Right forelimb (tissue), 1 donor: ENCODE data around the gene COL4A5.
"Not testable (repeated sequence)": the region's sequence is repeated elsewhere in the genome, so short reads cannot be mapped to it uniquely, and the experiment has no call there.

Experiments
- DNase-seq: peaks from one replicate; pipeline ENCODE4 v3.0.0-alpha.2; 2018

Gene COL4A5

DNA sequence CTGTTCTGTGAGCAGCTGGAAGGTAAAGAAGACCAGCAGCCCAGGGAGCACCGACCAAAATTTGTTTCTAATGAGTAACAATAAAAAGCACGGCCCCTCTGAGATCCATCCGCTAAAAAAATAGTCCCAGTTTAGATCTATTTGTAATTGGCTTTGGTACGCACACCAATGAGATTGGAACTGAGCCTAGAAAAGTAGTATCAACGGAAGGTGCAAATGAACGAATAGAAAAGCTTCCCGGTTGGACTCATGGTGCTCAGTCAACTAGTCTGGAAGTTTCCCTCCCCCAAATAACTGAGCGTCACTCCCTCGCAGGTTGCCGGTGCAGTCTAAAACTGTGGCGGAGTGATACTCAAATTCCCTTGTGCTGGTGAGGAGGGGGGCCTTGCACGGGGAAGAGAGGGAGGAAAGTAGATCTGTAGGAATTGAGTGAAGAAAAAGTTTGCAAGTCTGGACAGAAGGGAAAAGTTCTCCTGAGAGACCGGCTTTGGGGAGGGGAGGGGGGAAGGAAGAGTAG lies at the start of gene COL4A5:
Gene COL4A5, plus strand, starts transcription at position 413 of the 517 bp plus-strand sequence. CDS start 288 bp downstream, outside the sequence.
- DNase-seq, result peak; percentile 65

DNA sequence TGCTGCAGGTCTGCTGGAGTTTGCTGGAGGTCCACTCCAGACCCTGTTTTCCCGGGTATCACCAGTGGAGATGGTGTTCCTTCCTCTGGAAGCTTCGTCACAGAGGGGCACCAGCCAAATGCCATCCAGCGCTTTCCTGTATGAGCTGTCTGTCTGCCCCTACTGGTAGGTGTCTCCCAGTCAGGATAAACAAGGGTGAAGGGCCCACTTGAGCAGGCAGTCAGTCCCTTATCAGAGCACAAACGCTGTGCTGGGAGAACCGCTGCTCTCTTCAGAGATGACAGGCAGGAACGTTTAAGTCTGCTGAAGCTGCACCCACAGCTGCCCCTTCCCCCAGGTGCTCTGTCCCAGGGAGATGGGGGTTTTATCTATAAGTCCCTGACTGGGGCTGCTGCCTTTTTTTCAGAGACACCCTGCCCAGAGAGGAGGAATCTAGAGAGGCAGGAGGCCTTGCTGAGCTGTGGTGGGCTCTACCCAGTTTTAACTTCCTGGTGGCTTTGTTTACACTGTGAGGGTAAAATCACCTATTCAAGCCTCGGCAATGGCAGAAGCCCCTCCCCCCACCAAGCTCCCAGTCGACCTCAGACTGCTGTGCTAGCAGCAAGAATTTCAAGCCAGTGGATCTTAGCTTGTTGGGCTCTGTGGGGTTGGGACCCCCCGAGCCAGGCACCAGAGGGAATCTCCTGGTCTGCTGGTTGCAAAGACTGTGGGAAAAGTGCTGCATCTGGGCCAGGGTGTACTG lies 48.5 kb upstream of the COL4A5 start:
- DNase-seq, result not testable (repeated sequence)

GRCh38 chrX:108396188-108396891 lies 43.3 kb upstream of the COL4A5 start:
- no peak for DNase-seq

DNA sequence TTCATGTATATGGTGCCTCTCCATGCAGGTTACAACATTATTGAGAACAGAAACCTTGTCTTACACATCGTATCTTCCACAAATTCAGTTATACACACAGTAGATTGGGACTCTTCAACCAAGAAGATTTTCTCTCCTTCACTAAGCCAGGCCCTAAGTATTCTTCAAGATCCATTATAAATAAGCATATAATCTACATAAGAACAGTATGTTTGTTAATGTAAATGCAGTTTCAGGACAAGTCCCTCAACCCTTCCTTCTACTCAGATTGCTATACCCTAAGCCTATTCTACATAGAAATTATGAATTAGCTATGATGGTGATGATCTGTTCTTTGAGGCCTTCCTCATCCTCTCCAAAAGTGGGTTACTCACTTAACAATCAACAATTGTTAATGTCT lies 42.7 kb upstream of the COL4A5 start:
- DNase-seq, result no peak

DNA sequence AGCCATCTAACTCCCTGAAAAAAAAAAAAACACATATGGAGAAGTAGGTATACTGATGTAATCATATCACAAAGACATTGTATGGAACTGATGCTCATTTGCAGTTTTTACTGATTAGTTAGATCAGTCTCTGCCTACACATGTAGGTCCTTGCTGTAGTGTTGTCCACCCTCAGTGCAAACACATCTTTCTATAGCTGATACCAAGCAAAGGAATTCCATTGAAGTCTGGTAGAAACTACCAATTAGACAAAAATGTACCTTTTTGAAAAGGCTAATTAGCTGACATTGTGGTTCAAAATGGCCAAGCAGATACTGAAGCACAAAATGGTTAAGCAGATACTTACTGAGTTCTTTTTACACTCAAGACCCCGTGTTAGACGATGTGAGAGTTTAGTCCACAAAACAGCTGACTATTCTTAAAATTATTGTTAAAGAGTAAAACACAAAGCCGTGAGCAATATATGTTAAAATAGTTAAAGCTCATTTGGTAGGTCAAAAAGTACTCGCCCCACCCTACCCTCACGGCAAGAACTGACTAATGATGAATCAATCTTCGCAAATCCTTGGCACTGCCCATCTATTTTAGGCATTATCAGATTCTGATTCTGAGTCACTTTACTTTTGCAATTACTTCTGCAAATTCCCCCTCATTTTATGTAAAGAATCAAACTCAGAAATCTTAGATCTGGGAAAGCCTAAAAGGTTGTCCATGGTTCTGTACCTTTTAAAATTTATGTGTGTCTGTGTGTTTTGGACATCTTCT lies 41.8 kb upstream of the COL4A5 start:
- no peak for DNase-seq

DNA sequence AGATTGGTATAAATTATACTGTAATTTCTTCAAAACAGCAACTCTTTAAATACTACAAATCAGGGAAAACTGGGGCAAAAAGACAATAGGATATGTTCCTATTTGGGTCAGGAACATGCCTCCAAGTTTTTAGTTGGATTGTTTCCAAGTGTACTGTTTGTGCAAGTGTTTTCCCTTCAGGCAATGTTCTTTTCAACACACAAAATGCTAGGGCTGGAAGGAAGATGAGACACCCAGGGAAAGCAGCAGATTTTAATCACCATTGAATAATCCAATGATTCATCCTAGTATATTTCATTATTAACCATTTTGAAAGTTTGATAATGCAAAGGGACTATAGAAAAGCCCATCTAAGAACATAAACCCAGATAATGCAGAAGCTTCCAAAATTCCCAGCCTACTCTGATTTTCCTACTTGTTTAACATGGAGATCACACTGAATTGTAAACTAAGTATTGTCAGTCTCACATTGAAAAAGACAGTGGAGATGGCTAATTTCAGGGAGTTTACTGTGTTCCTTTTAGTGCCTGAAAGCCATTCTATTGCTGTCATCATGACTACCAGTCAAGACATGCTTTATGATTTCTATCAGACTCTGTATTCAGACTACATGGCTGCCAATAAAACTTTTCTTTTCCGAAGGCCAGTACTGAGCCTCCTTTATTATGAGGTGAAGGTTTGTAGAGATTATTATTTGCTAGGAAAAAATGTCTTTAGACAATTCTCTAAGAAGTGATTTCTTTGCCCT lies 40.0 kb upstream of the COL4A5 start:
- DNase-seq, result no peak

GRCh38 chrX:108412783-108413182 lies 26.9 kb upstream of the COL4A5 start:
- no peak for DNase-seq

DNA sequence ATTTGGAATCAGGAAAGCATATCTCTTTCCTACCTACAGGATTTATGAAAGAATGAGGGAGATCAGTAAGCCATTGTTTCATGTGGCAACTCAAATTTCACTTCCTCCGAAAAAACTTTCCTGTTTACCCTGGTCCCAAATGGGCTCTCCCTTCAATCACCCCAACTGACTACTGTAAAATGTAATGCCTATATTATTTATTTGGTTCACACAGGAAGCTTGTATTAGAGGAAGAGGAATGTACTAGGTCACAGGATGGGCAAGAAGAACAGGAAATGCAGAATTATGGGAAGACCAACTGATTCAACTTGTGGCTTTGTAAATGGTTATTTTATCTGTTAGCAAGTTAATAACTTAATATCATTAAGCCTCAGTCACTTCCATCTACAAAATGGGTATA lies 24.5 kb upstream of the COL4A5 start:
- DNase-seq, result no peak

GRCh38 chrX:108415891-108416290 lies 23.7 kb upstream of the COL4A5 start:
- no peak for DNase-seq

DNA sequence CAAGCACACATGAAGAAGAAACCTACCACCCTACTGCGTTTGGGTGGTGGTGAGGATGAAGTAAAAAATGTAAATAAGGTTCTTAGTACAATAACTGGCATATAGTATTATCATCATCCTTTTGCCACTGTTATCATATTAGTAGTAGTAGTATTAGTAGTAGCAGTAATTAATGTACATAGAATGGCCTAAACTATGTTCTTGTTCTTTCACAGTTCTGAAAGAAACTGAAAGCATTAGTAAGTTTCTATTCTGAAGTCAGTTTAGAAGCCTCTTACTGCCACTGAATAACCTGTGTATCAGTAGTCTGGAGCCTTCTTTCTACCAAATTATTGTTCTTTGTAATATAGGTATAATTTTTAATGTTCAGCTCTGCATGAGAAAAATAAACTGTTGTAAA lies 22.4 kb upstream of the COL4A5 start:
- no peak for DNase-seq

- DNase-seq, result no peak
Measured at GRCh38 chrX:108419401-108419800, 20.2 kb upstream of the COL4A5 start.

DNA sequence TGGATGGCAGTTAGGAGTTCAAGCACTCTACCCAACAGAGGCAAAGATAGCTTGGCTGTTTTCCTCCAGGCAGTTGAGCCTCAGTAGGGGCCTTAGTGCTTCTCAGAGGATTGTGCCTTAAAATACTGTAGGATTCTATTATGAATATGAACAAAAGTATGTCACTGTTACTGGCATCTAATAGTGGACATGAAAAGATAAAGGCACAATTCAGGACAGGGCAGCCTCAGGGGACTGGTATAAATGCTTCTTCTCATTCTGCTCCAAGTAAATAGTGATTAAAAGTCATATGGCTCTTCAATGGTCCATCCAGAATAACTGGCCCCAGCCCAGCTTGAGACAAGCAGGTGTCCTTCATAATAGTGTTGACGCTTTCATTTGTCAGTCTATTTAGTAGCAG lies 19.2 kb upstream of the COL4A5 start:
- no peak for DNase-seq

GRCh38 chrX:108426262-108426661 lies 13.4 kb upstream of the COL4A5 start:
- no peak for DNase-seq

GRCh38 chrX:108435261-108435660 lies 4.4 kb upstream of the COL4A5 start:
- DNase-seq, result no peak

GRCh38 chrX:108437349-108438109 lies 2.1 kb upstream of the COL4A5 start:
- DNase-seq, result no peak

DNA sequence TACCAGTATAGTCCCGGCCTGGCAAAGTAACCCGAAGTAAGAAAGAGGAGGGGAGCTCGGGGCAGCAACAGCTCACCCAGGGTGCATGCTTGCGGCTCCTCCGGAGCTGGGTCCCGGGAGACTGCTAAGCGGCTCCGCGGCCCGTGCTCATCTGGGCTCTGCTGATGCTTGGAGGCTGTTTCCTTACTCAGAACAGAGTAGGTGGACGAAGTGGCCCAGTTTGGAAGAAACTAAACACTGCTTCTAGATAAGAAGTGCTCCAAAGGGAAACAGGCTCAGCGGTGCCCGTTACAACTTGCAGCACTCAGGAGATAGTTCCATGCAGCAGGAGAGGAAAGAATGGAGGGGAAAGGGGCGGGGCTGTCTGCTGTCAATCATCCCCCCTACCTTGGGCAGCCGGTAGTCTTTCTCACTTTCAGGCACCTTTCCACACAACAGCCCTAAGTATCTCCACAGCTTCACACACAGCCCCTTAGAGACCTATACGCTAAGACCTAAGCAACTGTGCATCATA lies 1.5 kb upstream of the COL4A5 start, which contains the start of gene COL4A6:
Gene COL4A6, minus strand, starts transcription at position 313 of the 514 bp plus-strand sequence. Its CDS starts 226 bp downstream, at position 87.
- peak; percentile 35 for DNase-seq

DNA sequence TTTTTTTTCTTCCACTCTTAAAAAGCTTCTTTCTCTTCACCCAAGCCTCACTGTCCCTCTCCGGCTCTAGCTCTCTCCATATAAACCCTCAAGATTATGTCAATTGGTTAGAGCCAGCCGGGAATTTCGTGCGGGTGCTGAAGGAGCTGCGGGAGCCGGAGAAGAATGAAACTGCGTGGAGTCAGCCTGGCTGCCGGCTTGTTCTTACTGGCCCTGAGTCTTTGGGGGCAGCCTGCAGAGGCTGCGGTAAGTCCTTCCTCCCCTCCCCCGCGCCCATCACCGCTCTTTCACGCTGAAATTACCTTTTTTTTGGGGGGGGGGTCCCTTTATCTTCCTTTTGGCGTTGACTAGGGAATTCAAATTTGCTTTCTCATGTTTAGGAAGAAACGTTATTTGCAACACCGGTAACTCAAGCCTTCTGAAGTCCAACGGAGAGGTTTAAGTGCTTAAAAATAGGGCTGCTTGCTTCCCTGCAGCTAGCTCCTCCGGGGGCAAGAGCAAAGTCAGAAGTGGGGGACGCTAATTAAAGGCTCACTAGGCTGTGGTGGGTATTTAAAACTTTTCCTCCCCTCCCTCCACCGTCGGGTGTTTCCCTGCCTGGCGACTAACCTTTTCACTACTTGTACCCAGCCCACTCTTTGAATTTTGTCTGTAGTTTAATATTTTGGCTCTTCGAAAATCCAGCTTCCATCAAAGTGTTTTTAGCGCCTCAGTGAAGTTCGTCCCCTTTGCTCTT lies 491 bp downstream of the COL4A5 start:
- DNase-seq, result peak; percentile 41

- no peak for DNase-seq
Measured at GRCh38 chrX:108442901-108443464, 3.3 kb downstream of the COL4A5 start.

DNA sequence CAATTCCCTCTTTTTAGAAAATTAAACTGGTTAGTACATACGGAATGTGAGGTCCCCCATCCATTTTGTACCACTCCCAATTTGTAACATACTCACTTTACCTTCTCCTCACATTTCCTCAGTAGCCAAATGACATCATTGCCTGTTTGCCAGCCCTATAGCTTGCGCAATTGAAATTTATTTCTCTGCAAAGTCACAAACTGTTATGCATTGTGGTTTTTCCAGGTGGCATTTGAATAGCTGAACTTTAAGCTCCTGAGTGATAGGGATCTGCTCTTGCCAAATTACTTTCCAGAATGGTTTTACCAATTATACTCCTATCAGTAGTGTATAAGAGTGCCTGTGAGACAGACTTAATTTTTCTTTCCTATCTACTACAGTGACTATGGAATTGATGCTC lies 7.7 kb downstream of the COL4A5 start:
- no peak for DNase-seq

GRCh38 chrX:108453841-108454240 lies 14.2 kb downstream of the COL4A5 start:
- no peak for DNase-seq
